GM21367 (cell line): ENCODE measurements around the gene SLAIN2.

Source experiments
- ATAC-seq: cut with Tn5 transposase; IDR thresholded peaks from one replicate; pipeline ENCODE4 v1.9.1; 2021; ENCODE audit not compliant: unreplicated experiment

SLAIN2 gene

DNA sequence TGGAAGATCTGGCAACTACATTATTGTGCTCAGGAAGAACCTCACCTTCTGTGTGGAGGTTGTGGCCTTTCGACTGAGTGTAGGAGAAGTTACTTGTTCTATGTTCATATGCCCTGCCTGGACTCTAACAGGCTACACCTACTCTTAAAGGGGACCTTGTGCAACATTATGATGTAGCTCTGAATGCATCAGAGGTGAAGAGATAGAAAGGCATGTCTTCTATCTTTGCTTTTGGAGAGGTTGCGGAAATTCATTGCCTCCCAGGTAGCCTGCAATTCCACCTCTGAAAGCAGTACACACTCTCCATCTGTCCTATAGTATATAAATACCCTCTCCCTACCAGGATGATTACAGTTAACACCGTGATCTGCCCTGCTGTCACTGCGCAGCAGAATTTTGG is 7.1 kb upstream of the SLAIN2 start:
- ATAC-seq, result no peak

DNA sequence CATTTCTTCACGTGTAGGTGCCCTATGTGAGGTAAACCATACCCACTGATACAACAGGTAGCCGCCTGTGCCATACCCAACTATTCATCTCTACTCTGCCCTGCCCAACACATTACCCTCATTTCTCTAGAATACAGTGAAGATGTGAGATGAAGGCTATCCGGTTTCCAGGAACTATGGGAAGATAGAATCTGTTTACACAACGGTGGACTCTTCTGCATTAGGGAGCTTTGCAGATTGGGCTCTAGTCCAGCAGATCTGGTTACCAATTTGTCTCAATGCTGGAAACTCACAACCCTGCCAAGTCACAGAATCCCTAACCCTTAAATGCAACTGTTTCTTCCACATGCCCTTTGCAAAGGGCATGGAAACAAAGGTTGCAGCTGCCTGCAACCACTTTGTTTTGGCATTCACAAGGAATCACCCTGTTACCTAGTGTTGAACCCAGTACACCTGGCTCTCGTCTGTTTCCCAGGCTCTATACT is 6.4 kb upstream of the SLAIN2 start:
- no peak for ATAC-seq

DNA sequence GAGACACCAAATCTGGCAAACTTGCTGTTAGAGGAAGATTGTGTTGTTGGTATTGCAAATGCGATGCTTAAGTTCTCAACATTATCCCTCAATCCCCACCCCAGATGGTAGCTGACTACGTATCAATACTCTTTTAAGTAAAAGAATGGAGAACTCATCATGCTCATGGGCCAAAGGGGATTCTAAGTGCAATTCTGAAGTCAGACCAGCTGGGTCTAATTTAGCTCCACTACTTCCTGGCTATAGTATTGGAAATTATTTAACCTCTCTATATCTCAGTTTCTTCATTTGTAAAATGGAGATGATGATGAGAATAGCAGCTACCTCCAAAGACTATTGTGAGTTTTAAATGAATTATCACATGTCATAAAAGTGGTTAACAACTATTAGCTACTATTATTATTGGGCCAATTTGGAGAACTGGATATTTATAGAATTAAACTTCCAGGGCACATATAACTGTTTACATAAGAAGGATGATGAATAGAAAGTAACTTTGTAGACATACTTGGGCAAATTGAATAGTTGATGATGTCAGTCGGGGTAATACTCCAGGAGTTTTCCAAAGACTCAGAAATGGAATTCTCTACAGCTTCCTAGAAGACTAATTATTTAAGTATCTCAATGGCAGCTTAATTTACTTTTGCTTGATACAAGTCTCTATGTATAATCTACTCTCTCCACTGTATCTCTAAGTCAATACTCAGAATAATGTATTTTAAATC is 5.0 kb upstream of the SLAIN2 start:
- no peak for ATAC-seq

DNA sequence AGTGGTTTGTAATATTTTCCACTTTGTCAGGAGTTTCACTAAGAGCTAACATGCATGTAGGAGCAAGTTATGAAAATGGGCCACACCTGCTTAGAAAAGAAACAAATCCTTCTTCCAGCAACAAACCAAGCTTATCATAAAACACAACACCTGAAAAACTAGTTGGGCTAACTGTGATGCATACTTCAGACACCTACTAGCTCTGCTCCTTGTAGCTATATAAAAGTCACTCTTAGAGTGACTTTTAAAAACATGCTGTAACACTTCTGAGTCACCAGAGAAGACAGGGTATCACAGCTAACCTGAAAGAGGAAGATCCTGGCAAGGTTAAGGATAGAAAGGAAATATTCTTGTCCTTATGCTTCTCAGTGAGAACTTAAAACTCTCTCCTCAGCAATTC is 3.6 kb upstream of the SLAIN2 start:
- ATAC-seq, result no peak

DNA sequence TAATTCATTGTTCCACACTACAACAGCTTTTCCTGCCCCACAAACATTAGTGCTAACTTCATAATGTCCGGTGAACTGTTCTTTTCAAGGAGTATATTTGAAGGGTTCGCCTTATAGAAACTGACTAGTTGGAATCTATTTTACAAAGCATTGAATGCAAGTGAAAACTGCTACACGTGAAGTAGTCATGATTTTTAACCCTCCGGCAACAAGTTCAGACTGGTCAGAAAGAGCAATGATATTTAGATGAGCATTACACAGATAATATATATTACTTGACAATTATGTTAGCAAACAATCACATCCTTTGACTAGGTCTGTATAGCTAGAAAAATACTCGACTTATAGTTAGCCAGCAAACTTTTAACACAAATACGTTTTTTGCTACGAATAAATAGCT is 1.7 kb upstream of the SLAIN2 start:
- no peak for ATAC-seq

DNA sequence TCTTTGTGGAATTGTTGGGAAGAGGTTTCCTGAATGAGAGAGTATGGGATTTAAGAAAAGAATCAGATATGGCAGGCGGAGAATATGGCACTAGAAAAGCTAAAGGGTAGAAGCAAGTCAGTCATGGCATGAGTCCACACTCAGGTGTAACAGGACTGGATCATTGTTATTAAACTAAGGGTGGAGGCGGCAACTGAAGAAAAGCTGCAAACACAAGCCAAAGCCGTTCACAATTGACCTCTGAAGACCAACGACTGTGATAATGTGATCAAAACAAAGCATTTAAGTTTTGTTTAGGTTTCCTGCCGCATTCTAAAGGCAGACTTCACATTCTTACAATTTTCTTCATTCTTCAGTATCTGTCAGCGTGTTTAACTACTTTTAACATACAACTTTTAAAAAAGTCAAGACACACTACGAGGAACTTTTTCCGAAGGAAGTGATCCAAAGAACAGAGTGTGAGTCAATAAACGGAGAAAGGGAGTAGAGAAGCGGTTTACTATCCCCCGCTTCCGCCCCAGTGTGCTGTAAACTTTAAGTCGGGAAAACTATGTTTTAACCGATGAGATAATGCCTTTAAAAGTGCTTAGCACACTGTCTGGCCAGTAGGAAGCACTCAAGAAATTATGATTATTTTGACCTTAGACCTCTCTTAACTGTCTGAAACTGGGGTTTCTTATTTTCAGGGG is 909 bp upstream of the SLAIN2 start:
- ATAC-seq, result peak; percentile 0

DNA sequence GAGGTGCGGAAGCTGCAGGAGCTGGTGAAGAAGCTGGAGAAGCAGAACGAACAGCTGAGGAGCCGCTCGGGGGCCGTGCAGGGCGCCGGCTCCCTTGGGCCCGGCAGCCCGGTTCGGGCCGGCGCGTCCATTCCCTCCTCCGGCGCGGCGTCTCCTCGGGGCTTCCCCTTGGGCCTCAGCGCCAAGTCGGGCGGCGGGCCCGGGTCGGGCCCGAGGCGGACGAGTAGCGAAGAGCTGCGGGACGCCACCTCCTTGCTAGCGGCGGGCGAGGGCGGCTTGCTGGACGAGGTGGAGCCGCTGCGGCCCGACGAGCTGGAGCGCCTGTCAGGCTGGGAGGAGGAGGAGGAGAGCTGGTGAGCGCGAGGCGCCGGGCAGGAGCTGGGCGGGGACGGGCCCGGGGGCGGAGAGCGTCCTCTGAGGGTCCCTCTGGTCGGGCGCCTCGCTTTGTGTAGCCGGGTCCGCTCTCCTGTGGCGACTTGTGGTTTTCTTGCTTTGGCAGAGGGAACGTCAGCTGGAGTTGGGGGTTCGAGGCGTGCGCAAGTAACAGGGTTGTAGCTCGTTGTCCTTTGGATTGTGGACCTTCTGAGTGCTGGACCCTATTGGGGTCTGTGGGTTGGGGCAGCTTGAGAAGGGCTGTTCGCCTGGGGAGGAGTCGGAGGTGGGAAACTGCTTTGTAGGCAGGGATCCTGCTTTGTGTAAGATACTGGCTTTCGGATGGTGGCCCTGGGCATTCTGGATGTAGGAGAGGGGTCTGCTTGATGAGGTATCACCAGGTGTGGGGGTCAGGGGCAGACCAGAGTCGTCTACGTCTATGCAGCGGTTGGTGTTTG is 662 bp downstream of the SLAIN2 start:
- peak; percentile 19 for ATAC-seq

DNA sequence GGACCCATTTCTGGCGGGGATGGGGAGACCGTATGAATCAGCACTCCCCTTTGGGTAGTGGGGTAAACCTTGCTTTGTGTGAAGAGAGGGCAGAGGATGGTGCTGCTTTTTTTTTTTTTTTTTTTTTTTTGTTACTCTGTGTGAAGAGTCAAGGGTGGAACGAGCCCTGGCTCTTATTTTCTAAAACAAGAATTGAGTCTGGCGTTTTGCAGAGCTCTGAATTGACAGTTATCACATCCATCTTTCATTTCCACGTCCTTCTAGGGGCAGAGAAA is 1.2 kb downstream of the SLAIN2 start:
- ATAC-seq, result no peak

DNA sequence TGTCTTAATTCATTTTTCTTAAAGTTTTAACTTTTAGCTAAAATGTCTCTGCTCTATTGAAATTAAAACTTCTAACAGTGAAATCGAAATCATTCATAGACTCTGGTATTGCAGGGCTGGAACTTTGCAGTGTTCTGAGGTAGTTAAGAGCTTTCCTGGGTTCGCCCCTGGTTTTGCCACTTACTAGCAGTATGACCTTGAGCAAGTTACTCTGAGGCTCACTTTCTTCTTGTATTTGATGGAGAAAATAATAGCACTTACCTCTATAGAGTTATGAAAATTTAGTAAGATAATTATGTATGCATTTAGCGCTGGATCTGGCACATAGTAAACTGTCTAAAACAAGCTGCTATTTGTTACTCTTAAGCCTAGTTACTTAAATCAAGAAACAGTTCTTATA is 1.7 kb downstream of the SLAIN2 start:
- ATAC-seq, result no peak

DNA sequence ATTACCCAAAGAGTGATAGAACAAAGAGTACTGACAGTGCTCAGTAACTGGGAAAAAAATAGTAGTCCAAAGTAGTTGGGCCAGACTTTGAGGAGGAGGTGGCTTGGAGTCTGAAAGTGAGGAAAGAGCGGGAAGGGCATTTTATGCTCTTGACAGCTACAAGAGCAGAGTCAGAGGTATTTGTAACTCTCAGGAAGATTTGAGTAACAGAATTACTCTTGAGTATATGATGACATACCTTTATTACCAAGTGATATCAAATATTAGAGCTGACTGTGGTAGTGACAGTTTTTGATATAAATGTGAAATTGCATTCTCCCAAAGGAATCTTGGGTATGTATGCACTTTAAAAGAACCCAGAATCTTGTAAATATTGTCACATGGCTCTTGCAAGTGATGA is 2.2 kb downstream of the SLAIN2 start:
- no peak for ATAC-seq

DNA sequence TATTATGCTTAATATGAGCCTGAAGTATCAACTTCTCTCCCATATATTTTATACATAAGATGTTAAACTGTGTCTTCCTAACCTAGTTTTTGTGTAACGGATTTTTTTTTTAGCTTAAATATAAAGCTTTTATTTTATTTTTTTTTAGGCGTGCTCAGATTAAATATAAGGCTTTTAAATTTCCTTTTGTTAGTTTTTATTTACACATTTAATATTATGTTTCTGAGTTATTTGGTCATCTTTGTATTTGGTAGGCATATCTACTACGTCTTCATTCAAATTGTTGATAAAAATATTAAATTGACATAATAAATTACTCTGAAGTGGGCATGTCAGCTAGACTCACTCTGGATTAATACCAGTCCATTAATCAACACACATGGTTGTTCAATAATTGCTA is 4.2 kb downstream of the SLAIN2 start:
- no peak for ATAC-seq

DNA sequence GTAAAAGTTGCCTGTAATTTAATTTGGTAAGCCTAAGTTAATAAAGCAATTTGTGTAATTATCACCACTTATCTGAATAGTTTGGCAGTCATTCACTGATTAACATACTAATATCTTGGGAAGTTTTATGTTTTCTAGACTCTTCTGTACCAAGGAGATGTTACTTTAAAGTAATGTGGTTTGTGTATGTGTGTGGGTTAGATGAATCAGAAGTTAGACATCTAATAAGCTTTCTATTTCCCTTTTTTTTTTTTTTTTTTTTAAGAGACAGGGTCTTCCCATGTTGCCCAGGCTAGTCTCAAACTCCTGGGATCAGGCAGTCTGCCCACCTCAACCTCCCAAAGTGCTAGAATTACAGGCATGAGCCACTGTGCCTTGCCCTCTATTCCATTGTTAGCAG is 5.3 kb downstream of the SLAIN2 start:
- no peak for ATAC-seq

DNA sequence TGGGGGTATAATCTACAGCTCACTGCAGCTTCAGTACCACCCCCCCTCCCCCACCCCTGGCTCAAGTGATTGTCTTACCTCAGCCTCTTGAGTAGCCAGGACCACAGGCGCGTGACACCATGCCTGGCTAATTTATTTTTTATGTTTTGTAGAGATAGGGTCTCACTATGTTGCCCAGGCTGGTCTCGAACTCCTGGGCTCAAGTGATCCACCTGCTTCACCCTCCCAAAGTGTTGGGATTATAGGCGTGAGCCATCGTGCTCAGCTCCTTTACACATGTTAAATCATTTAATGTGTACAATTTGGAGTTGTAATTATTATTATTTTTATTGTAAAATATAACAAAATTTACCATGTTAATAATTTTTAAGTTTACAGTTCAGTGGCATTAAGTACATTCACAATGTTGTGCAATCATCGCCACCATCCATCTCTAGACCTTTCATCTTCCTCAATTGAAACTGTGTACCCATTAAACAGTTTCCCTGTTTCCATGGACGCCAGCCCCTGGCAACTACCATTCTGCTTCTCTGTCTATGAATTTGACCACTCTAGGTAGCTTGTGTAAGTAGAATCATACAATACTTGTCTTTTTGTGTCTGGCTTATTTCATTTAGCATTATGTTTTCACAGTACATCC is 6.1 kb downstream of the SLAIN2 start:
- no peak for ATAC-seq

DNA sequence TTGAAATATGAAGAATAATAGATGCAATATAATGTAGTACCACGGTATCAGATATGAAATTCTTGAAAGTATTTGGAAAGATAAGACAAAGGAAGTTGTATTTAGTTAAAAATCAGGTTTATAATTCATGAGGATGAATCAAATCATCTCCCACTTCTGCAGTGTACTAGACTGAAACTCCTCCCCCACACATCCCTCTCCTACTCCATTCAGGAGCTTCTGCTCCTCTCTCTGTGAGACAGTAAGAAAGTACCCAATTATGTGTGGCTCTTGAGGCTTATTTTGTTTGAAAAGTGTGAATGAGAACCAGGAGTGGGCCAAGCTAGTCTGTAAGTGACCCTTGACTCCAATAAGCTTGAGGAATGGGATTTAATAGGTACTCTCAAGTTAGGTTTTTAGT is 9.5 kb downstream of the SLAIN2 start:
- no peak for ATAC-seq

DNA sequence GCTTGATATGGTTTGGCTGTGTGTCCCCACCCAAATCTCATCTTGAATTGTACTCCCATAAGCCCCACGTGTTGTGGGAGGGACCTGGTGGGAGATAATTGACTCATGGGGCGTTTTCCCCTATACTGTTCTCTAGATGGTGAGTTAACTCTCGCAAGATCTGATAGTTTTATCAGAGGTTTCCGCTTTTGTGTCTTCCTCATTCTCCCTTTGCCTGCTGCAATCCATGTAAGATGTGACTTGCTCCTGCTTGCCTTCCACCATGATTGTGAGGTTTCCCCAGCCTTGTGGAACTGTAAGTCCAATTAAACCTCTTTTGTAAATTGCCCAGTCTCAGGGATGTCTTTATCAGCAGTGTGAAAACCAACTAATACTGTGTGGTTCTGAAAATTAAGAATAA is 11.5 kb downstream of the SLAIN2 start:
- no peak for ATAC-seq

DNA sequence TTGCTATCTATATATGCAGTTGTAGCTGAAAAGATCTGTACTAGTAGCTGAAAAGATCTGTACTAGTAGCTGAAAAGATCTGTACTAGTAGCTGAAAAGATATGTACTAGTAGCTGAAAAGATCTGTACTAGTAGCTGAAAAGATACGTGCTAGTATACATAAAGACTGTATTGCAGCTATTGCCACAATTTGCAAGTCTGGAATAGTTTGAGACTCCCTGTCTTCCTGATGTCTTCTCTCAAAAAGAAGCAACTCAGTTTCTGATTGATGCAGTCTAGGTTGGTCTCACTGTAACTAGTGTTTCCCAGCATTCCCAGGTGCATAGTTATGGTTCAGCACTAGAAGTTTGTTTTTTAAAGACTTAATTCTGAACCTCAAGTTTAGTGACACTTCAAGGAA is 15.0 kb downstream of the SLAIN2 start:
- no peak for ATAC-seq

DNA sequence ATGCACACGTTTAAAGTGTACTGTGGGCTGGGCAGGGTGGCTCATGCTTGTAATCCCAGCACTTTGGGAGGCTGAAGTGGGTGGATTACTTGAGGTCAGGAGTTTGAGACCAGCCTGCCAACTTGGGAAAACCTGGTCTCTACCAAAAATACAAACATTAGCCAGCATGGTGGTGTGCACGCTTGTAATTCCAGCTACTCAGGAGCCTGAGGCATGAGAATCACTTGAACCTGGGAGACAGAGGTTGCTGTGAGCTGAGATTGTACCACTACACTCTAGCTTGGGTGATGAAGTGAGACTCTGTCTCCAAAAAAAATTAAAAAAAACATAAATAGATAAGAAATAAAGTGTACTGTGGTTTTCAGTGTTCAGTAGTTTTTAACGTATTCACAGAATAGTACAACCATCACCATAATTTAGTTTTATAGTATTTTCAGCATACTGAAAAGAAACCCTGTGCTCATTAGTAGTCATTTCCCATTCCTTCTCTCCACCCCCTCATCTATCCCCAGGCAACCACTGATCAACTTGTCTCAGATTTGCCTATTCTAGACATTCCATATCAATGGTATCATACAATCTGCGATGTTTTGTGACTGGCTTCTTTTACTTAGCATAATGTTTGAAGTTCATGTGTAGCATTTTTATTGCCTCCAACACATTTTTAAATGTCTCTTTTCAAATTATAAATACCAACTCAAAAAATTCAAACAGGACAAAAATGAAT is 19.1 kb downstream of the SLAIN2 start:
- no peak for ATAC-seq

DNA sequence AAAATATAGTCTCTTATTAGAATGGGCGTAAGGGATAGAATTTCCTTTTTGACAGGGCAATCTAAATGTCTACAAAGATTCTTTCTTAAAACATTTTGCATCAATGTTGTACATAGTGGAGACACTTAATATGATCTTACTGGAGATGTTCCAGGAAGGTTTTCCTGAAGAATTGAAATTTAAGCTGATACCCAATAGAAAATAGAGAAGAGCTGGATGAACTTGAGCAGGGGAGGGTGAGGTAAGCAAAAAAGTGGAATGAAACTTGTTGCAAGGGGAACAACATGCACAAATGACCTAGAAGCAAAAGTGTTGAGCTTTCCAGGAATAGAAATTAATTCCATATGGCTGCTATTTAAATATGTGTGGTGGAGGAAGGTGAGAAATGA is 19.7 kb downstream of the SLAIN2 start:
- ATAC-seq, result no peak

DNA sequence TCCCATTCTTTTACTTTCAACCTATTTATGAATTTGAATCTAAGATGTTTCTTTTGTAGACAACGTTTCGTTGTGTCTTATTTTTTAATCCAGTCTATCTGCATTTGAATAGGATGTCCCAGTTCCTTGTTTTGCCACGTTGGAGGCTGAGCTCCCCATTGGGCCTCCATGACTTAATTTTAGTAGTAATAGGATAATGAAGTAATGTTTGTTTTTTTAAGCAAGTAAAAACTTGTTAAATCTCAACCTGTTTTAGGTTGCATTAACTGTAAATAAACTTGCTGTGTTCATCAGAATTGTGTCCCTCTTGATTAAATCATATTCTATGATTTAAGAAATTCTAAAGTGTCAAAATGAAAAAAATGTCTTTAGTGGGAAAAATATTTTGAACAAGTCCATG is 25.3 kb downstream of the SLAIN2 start:
- ATAC-seq, result no peak

DNA sequence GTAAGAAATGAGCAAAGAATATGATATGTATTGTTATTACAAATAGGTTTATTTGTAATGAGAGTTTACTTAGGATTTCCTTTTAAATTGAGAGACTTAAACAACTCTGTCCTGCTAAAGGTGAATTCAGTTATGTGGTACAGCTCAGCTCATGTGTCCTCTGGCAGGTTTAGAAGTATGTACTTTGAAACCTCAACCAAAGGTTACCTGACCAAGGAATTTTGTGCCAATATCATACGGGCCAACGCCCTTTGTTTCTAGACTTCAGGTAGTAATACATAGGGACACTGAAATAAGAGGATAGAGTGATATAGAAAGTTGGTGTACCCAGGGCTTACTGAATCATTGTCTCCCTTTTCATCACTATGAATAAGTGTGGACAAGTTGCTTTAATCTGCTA is 25.7 kb downstream of the SLAIN2 start:
- ATAC-seq, result no peak

DNA sequence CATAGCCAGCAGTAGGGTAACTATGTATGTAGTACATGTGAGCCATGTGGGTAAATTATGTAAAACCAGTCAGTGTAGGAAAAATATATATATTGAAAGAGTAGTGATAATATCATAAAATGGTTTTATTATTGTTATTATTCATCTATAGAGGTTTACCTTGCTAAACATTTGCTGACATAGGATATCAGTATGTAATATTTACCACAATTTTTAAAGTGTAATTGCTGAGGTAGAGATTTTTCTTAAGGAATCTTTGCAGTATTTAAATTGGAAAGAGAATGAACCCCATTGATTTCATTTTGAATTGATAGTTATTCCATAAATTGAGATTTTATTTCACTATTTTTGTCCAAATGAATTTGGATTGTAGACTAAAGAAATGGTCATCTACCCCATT is 27.1 kb downstream of the SLAIN2 start:
- ATAC-seq, result no peak
